Coronary artery (tissue), 2 donors: Measurements from ENCODE around the gene ACSF3.

Source experiments
- DNase-seq: peaks from one replicate; pipeline ENCODE4 v3.0.0-alpha.2; 2017; ENCODE audit warnings: low spot score
- H3K27ac ChIP-seq, 2 donors: fragments of 200-600 bp; sonication (generic); one replicate each; pipeline ENCODE4 v1.5.1; 2016 to 2019
- H3K4me3 ChIP-seq: fragments of 200-600 bp; sonication (generic); 2 replicates; pipeline ENCODE4 v1.5.1; 2016; ENCODE audit warnings: mild to moderate bottlenecking, moderate library complexity
- TF ChIP-seq, protein P1 (sequence below): fragments of 200-600 bp; sonication (generic); IDR thresholded peaks from one replicate; pipeline ENCODE4 v1.5.1; 2019; ENCODE audit warnings: antibody characterized with exemption

ACSF3 gene

GRCh38 chr16:89129378-89129777, 35.7 kb downstream of the ACSF3 start:
- TF ChIP-seq, protein P1, sequence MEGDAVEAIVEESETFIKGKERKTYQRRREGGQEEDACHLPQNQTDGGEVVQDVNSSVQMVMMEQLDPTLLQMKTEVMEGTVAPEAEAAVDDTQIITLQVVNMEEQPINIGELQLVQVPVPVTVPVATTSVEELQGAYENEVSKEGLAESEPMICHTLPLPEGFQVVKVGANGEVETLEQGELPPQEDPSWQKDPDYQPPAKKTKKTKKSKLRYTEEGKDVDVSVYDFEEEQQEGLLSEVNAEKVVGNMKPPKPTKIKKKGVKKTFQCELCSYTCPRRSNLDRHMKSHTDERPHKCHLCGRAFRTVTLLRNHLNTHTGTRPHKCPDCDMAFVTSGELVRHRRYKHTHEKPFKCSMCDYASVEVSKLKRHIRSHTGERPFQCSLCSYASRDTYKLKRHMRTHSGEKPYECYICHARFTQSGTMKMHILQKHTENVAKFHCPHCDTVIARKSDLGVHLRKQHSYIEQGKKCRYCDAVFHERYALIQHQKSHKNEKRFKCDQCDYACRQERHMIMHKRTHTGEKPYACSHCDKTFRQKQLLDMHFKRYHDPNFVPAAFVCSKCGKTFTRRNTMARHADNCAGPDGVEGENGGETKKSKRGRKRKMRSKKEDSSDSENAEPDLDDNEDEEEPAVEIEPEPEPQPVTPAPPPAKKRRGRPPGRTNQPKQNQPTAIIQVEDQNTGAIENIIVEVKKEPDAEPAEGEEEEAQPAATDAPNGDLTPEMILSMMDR: no peak
- no peak overlapping the region for H3K27ac ChIP-seq
- H3K4me3 ChIP-seq: no peak overlapping the region
- no peak for DNase-seq

DNA sequence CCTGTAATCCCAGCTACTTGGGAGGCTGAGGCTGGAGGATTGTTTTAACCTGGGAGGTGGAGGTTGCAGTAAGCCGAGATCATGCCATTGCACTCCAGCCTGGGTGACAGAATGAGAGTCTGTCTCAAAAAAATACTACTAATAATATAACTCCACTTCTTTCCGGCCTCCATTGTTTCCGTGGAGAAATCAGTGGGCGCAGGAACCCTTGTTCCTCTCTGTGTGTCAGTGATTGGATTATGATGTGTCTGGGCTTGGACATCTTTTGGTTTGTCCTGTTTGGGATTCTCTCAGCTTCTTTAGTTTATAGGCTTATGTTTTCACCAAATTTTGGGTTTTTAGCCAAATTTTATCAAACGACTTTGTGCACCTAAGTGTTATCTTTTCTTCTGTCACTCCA, 36.8 kb downstream of the ACSF3 start:
- TF ChIP-seq, protein P1: no peak
- DNase-seq: no peak
- Histone ChIP-seq H3K27ac (no peak overlapping the region), H3K4me3 (no peak overlapping the region)

- TF ChIP-seq, protein P1: no peak
- H3K27ac ChIP-seq: no peak overlapping the region
- no peak overlapping the region for H3K4me3 ChIP-seq
- no peak for DNase-seq
These were observed 38.1 kb downstream of the ACSF3 start for GRCh38 chr16:89131783-89132182.

GRCh38 chr16:89132194-89133005, 38.7 kb downstream of the ACSF3 start:
- Histone ChIP-seq H3K27ac (no peak overlapping the region), H3K4me3 (no peak overlapping the region)
- DNase-seq: no peak
- TF ChIP-seq, protein P1: no peak

GRCh38 chr16:89133457-89134127, 39.9 kb downstream of the ACSF3 start:
- Histone ChIP-seq H3K27ac (no peak overlapping the region), H3K4me3 (no peak overlapping the region)
- DNase-seq: no peak
- TF ChIP-seq, protein P1: no peak

GRCh38 chr16:89134269-89134668, 40.6 kb downstream of the ACSF3 start:
- Histone ChIP-seq H3K4me3 (no peak overlapping the region), H3K27ac (no peak overlapping the region)
- TF ChIP-seq, protein P1: no peak
- no peak for DNase-seq

DNA sequence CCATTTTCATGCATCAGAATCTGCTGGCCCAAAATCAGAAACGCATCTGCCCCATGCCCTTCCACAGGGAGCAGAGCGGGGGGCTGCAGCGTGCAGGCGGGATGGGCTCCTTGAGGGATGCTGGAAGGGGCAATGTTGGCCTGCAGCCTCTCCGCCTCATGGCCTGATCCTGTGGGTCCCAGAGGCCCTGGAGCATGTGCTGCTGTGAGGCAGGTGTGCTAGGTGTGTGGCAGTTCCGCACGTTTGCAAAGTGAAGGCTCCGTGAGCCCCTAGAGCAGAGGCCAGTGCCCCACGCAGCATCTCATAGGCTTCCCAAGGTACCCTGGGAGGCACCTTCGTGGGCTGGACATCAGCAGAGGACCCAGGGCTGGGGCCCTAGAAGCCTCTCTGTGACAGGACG, 41.5 kb downstream of the ACSF3 start:
- TF ChIP-seq, protein P1: no peak
- Histone ChIP-seq H3K27ac (no peak overlapping the region), H3K4me3 (no peak overlapping the region)
- DNase-seq: no peak
